ENCODE results near the gene CLECL1.

DNA sequence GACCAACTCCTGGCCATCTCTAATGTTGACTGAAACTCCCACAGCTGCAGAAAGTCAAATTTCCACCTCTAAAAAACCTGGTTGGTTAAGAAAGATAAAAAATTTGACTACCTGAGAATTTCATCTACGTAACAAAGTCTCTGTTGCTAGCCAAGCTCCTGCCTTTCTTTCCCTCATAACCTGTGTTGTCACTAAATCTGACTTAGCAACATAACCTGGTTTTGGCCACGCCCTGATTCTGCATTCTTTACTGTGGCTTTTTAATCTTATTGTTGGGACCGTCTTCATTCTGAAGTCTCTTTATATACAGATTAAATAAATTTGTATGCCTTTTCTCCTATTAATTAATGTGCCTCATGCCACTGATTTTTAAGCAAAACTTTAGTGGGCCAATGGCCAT is 43.9 kb upstream of the CLECL1 start:
- TF ChIP-seq POLR2A (IDR thresholded peaks at IDR 0.05) (no peak), POLR2AphosphoS5 (IDR thresholded peaks at IDR 0.05) (no peak)

All from upper lobe of left lung (tissue), 4 donors.